MCF 10A (cell line): ENCODE results near the gene MED12L. TPM values are rescaled to one million over a fixed set of nuclear protein-coding genes. Genes with fewer than 3 reads are reported as not detected.

Experiments
- BruUV-seq: library from RNA; stranded (reverse); fragments of 400-500 nt; replicated peaks from 2 replicates; lab custom pipeline; 2021; lab: Mats Ljungman, UMichigan
- CTCF ChIA-PET: fragments of 300-600 bp; sonication (Branson Sonifier 250); formaldehyde crosslinking; extraction: SDS; loops from one replicate; lab custom pipeline; 2021; ENCODE audit warnings: antibody characterized with exemption, inconsistent platforms; lab: Yijun Ruan, JAX
- POLR2A ChIA-PET: fragments of 300-600, 350-650 bp; sonication (Branson Sonifier 250); formaldehyde crosslinking; extraction: SDS; loops from one replicate; lab custom pipeline; 2020; ENCODE audit warnings: antibody characterized with exemption, inconsistent platforms; lab: Yijun Ruan, JAX
- DNase-seq: peaks from one replicate; pipeline ENCODE4 v3.0.0-alpha.2; 2018; ENCODE audit not compliant: unreplicated experiment
- H3K27ac Mint-ChIP-seq: one replicate; pipeline ENCODE4 v1.8.0; 2022; ENCODE audit warnings: mild to moderate bottlenecking, low read depth, mixed read lengths; ENCODE audit not compliant: unreplicated experiment
- H3K27me3 Mint-ChIP-seq: one replicate; pipeline ENCODE4 v1.8.0; 2022; ENCODE audit warnings: mixed read lengths; ENCODE audit not compliant: insufficient read depth, unreplicated experiment
- H3K36me3 Mint-ChIP-seq: one replicate; pipeline ENCODE4 v1.8.0; 2022; ENCODE audit warnings: mild to moderate bottlenecking, moderate library complexity, mixed read lengths; ENCODE audit not compliant: insufficient read depth, unreplicated experiment
- H3K4me1 Mint-ChIP-seq: one replicate; pipeline ENCODE4 v1.8.0; 2022; ENCODE audit warnings: mixed read lengths; ENCODE audit not compliant: insufficient read depth, unreplicated experiment
- H3K4me3 Mint-ChIP-seq: one replicate; pipeline ENCODE4 v1.8.0; 2022; ENCODE audit warnings: mild to moderate bottlenecking, moderate library complexity, mixed read lengths; ENCODE audit not compliant: unreplicated experiment
- H3K9me3 Mint-ChIP-seq: one replicate; pipeline ENCODE4 v1.8.0; 2022; ENCODE audit warnings: mixed read lengths; ENCODE audit not compliant: unreplicated experiment
- CTCF ChIP-seq: fragments of 200-600 bp; IDR thresholded peaks from one replicate; pipeline ENCODE4 v1.8.0; 2022; ENCODE audit warnings: antibody characterized with exemption, mild to moderate bottlenecking; ENCODE audit not compliant: unreplicated experiment
- intact Hi-C: fragments of 100-400 bp; cut with micrococcal nuclease; formaldehyde crosslinking; loops from 2 replicates; pipeline ENCODE4 v1.14.1; 2022
- total RNA-seq: library from RNA; stranded (reverse); gene quantifications from 2 replicates; pipeline ENCODE4 v1.2.3, GENCODE V29; 2022

MED12L gene
- total RNA-seq, 1 experiment from 2014 or later: 0.47 TPM

- no peak for DNase-seq
- ChIA-PET CTCF (interaction anchor here (0.6 to 1.4 kb wide), 8 partner anchors 9 to 648 kb away, joined by 3 to 9 read pairs (median 5); no protein-coding TSS in a partner anchor), POLR2A (no interaction called here)
- intact Hi-C loops: no loop called here
- BruUV-seq: no TSS peak
- H3K27ac Mint-ChIP-seq: no peak overlapping the region
- H3K4me1 Mint-ChIP-seq: no peaks in the 10 kb centered on the region
- H3K9me3 Mint-ChIP-seq: no peaks in the 10 kb centered on the region
- no peak for TF ChIP-seq CTCF
- no peak overlapping the region for H3K4me3 Mint-ChIP-seq
- no peaks in the 10 kb centered on the region for H3K27me3 Mint-ChIP-seq
- H3K36me3 Mint-ChIP-seq: no peaks in the 10 kb centered on the region
Measured at GRCh38 chr3:151178208-151178845, 92.9 kb downstream of the MED12L start.

GRCh38 chr3:151182349-151183079 lies 97.0 kb downstream of the MED12L start:
- CTCF ChIA-PET: interaction anchor here (0.7 to 1.3 kb wide), 4 partner anchors 14 to 100 kb away, joined by 3 to 5 read pairs (median 4); no protein-coding TSS in a partner anchor
- POLR2A ChIA-PET: no interaction called here
- Mint-ChIP-seq H3K27me3 (no peaks in the 10 kb centered on the region), H3K27ac (no peak overlapping the region), H3K4me1 (no peaks in the 10 kb centered on the region), H3K4me3 (no peak overlapping the region), H3K9me3 (no peaks in the 10 kb centered on the region), H3K36me3 (no peaks in the 10 kb centered on the region)
- DNase-seq: no peak
- intact Hi-C loops: no loop called here
- BruUV-seq: no TSS peak
- TF ChIP-seq CTCF: no peak

- H3K27ac Mint-ChIP-seq: no peak overlapping the region
- ChIA-PET CTCF (interaction anchor here (0.5 to 1.3 kb wide), 3 partner anchors 15 to 266 kb away, joined by 3 to 5 read pairs (median 3); no protein-coding TSS in a partner anchor), POLR2A (interaction anchor here (1.3 kb wide), 1 partner anchor 32 kb away, joined by 3 read pairs; no protein-coding TSS in a partner anchor)
- H3K4me1 Mint-ChIP-seq: no peaks in the 10 kb centered on the region
- no peaks in the 10 kb centered on the region for H3K36me3 Mint-ChIP-seq
- H3K9me3 Mint-ChIP-seq: no peaks in the 10 kb centered on the region
- no TSS peak for BruUV-seq
- H3K27me3 Mint-ChIP-seq: no peaks in the 10 kb centered on the region
- DNase-seq: no peak
- no peak overlapping the region for H3K4me3 Mint-ChIP-seq
- TF ChIP-seq CTCF: no peak
- intact Hi-C loops: no loop called here
Measured at GRCh38 chr3:151183265-151183671, 97.8 kb downstream of the MED12L start.

- Mint-ChIP-seq H3K4me1 (no peaks in the 10 kb centered on the region), H3K36me3 (no peaks in the 10 kb centered on the region)
- intact Hi-C loops: no loop called here
Measured at GRCh38 chr3:151191095-151191494, 105.6 kb downstream of the MED12L start.

More at GRCh38 chr3:151191095-151191494, 105.6 kb downstream of the MED12L start:
- ChIA-PET POLR2A (no interaction called here), CTCF (interaction anchor here (0.5 to 3.2 kb wide), 3 partner anchors 23 to 278 kb away, joined by 3 to 15 read pairs (median 6); no protein-coding TSS in a partner anchor)
- no TSS peak for BruUV-seq
- H3K27me3 Mint-ChIP-seq: no peaks in the 10 kb centered on the region
- no peak overlapping the region for H3K4me3 Mint-ChIP-seq
- H3K9me3 Mint-ChIP-seq: no peaks in the 10 kb centered on the region
- DNase-seq: no peak
- no peak overlapping the region for H3K27ac Mint-ChIP-seq
- TF ChIP-seq CTCF: no peak
